ENCODE data around the gene SEMA3G.

GRCh38 chr3:52396011-52396906, 48.6 kb downstream of the SEMA3G start:
- TF ChIP-seq EZH2 (IDR thresholded peaks at IDR 0.05) (no peak), POLR2AphosphoS5 (IDR thresholded peaks at IDR 0.05; ENCODE audit: borderline replicate concordance, low read depth, low read length) (no peak), FOXP2 (optimal IDR thresholded peaks at IDR 0.05; ENCODE audit: control extremely low read depth, extremely low read length, insufficient read depth) (no peak)
